Muscle layer of duodenum (tissue), 2 donors: Measurements from ENCODE around the gene SLC35F5.
"Not testable (repeated sequence)": the region's sequence is repeated elsewhere in the genome, so short reads cannot be mapped to it uniquely, and the experiment has no call there.

ENCODE experiments used
- H3K27ac ChIP-seq: one replicate; pipeline ENCODE4 v1.7.0; 2013; ENCODE audit warnings: mild to moderate bottlenecking, low read length
- H3K27me3 ChIP-seq: one replicate; pipeline ENCODE4 v1.7.0; 2013; ENCODE audit warnings: low read depth, mild to moderate bottlenecking, control low read depth, low read length
- H3K36me3 ChIP-seq, 2 donors: one replicate each; pipeline ENCODE4 v1.7.0; 2013; ENCODE audit warnings: low read length in 2 of 2, control low read depth in 1 of 2, mild to moderate bottlenecking in 1 of 2; ENCODE audit not compliant: insufficient read depth in 2 of 2, control insufficient read depth in 1 of 2
- H3K4me1 ChIP-seq, 2 donors: one replicate each; pipeline ENCODE4 v1.7.0; 2013; ENCODE audit warnings: low read length in 2 of 2, mild to moderate bottlenecking in 2 of 2, control low read depth in 1 of 2, moderate library complexity in 1 of 2; ENCODE audit not compliant: insufficient read depth in 2 of 2, control insufficient read depth in 1 of 2
- H3K4me3 ChIP-seq, 2 donors: one replicate each; pipeline ENCODE4 v1.7.0; 2013; ENCODE audit warnings: low read length in 2 of 2, low read depth in 1 of 2, mild to moderate bottlenecking in 1 of 2
- H3K9me3 ChIP-seq, 2 donors: one replicate each; pipeline ENCODE4 v1.7.0; 2013; ENCODE audit warnings: low read length in 2 of 2, control low read depth in 1 of 2, mild to moderate bottlenecking in 1 of 2; ENCODE audit not compliant: control insufficient read depth in 1 of 2
- donor health status: healthy.

The SLC35F5 gene

DNA sequence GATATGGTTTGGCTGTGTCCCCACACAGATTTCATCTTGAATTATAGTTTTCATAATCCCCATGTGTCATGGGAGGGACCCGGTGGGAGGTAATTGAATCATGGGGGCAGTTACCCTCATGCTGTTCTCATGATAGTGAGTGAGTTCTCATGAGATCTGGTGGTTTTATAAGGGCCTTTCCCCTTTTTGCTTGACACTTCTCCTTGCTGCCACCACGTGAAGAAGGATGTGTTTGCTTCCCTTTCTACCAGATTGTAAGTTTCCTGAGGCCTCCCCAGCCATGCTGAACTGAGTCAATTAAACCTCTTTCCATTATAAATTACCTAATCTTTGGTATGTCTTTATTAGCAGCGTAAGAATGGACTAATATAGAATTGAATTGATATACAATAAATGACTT is 65.6 kb downstream of the SLC35F5 start:
- not testable (repeated sequence) for H3K4me1 ChIP-seq, H3K27ac ChIP-seq, H3K9me3 ChIP-seq, H3K4me3 ChIP-seq, H3K27me3 ChIP-seq, H3K36me3 ChIP-seq

DNA sequence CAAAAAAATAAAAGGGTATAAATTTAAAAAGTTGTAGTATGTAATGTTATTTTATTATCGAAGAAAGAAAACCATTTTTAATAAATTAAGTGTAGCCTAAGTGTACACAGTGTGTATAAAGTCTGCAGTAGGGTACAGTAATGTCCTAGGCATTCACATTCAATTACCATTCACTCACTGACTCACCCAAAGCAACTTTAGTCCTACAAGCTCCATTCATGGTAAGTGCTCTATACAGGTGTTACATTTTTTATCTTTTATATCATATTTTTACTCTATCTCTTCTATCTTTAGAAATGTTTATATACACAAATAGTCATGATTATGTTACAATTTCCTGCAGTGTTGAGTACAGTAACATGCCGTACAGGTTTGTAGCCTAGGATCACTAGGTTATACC is 69.9 kb downstream of the SLC35F5 start:
- H3K4me3 ChIP-seq, result no peak overlapping the region

DNA sequence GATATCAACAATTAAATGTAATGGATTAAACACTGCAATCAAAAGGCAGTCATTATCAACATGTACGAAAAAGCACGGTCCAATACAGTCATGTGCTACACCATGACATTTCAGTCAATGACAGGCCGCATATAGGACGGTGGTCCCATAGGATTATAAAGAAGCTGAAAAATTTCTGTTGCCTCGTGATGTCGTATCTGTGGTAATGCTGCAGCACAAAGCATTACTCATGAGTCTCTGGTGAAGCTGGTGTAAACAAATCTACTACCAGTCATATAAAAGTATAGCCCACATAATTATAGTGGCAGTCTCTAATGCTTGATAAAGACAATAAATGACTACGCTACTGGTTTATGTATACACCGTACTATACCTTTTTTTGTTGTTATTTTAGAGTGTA is 71.0 kb downstream of the SLC35F5 start:
- no peaks in the 10 kb centered on the region for H3K27me3 ChIP-seq
- H3K4me3 ChIP-seq, result no peak overlapping the region
- no peaks in the 10 kb centered on the region for H3K36me3 ChIP-seq
- no peaks in the 10 kb centered on the region for H3K4me1 ChIP-seq
- H3K9me3 ChIP-seq, result no peaks in the 10 kb centered on the region
- no peak overlapping the region for H3K27ac ChIP-seq

More for the DNA sequence above, 69.9 kb downstream of the SLC35F5 start:
- Histone ChIP-seq H3K9me3 (no peaks in the 10 kb centered on the region), H3K27me3 (no peaks in the 10 kb centered on the region), H3K27ac (no peak overlapping the region), H3K36me3 (no peaks in the 10 kb centered on the region), H3K4me1 (no peaks in the 10 kb centered on the region)

DNA sequence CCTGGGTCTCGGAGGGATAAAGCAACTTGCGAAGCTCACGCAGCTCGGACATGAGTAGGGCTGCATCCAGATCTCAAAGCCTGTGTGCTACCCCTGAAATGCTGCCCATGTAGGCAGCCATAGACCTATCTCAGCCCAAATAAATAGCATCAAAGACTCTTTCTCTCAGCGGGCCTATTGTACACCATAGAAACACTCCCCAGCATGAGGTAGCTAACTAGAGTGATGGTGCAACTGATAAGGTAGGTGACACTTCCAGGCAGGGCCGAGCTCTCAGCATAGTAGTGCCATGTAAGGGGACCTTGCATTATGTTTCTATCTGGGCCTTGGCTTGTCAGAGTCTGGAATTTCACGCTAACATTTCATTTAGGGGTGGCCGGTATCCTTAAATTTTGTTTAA is 77.0 kb downstream of the SLC35F5 start:
- Histone ChIP-seq H3K4me3 (no peak overlapping the region), H3K4me1 (no peaks in the 10 kb centered on the region), H3K9me3 (no peaks in the 10 kb centered on the region), H3K36me3 (no peaks in the 10 kb centered on the region), H3K27ac (no peak overlapping the region), H3K27me3 (no peaks in the 10 kb centered on the region)

DNA sequence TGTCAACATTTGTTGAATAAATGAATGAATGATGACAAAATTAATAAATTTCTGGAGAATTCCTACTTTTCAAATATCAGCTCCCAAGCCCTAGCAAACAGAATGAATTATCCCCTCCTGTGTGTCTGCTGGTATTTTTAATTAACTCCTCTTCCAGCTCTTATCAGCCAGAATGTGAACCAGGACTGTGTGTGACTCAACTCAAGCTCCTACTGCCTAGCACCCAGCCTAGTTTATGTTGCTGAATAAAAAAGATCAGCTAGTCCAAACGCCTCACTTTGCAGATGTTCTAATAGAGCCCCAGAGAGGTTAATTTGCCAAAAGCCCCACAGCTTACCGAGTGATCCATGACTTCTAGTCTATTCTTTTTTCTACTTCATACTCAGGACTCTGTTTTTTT is 79.1 kb downstream of the SLC35F5 start:
- no peak overlapping the region for H3K4me3 ChIP-seq
- no peaks in the 10 kb centered on the region for H3K9me3 ChIP-seq
- no peaks in the 10 kb centered on the region for H3K4me1 ChIP-seq
- H3K27me3 ChIP-seq, result no peaks in the 10 kb centered on the region
- no peak overlapping the region for H3K27ac ChIP-seq
- no peaks in the 10 kb centered on the region for H3K36me3 ChIP-seq

DNA sequence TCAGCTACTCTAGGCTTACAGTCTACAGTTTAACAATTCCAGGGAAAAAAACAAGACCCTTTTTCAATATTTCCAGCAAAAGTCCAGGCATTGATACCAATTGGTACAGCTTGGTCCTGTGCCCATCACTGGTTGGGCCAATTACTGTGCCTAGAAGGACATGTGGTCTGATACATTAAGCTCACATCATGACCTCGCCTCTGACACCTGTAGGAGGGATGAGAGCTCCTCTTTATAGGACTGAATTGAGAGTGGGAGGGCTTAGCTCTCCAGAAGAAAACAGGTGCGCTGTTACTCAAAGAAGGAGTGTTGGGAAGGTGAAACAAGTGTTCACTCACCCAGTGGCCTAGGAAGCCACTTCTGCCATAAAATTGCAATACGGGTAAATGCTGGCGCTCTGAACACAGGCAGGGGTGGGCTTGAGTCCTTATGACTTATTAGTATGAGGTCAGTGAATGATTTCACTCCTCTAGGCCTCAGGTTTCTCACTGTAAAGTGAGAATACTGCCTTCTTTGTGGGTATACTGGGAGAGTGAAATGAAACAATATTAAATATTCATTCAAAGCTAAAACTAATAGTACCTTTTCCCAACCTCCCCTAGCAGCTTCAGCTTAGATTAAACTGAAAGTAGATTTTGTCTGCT is 79.7 kb downstream of the SLC35F5 start:
- Histone ChIP-seq H3K9me3 (no peaks in the 10 kb centered on the region), H3K27me3 (no peaks in the 10 kb centered on the region), H3K27ac (no peak overlapping the region), H3K36me3 (no peaks in the 10 kb centered on the region), H3K4me3 (no peak overlapping the region), H3K4me1 (no peaks in the 10 kb centered on the region)

DNA sequence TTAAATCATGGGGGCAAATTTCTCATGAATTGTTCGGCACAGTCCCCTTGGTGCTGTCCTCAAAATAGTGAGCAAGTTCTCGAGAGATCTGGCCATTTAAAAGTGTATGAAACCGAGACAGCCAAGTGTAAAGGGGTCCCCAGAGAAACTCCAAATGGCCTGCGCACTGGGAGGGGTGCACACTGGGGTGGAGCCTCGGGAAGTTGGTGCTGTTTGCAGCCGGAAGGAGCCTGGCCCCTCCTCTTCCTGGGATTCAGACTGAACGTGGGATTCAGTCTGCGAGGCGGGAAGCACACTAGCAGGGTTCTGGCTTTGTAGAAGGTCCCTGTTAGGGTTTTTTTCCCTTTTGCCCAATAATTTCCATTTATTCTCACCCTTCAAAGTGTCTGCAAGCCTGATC is 80.6 kb downstream of the SLC35F5 start:
- Histone ChIP-seq H3K4me1 (no peaks in the 10 kb centered on the region), H3K27me3 (no peaks in the 10 kb centered on the region), H3K27ac (no peak overlapping the region), H3K4me3 (no peak overlapping the region), H3K9me3 (no peaks in the 10 kb centered on the region), H3K36me3 (no peaks in the 10 kb centered on the region)

DNA sequence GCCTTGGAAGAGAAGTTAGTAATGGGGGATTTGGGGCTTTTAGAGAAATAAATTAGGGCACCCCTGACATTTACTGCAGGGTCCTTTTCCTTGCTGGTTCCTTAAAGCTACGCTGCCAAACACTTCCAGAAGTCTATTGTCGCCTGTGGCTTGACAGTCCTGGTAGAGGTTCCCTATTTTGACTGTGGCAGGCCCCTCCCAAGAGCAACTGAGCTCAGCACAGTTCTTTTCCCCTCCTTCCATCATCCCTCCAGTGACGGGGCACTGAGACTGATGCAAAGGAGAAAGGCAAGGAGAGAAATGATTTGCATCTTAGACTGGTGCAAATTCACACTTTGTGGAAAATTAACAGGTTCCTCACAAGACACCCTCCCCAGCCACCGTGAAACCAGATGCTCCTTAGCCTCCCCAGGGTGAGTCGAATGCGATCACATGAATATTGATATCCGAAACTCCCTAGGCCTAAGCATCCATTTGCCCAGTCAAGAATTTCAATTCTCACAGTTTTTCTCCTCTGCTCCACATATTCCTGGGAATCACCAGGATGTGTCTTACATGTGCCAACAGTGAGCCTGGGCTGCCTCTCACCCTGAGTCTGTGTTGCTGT is 84.0 kb downstream of the SLC35F5 start:
- Histone ChIP-seq H3K27me3 (no peaks in the 10 kb centered on the region), H3K4me3 (no peak overlapping the region), H3K36me3 (no peaks in the 10 kb centered on the region), H3K9me3 (no peaks in the 10 kb centered on the region), H3K4me1 (no peaks in the 10 kb centered on the region), H3K27ac (no peak overlapping the region)

DNA sequence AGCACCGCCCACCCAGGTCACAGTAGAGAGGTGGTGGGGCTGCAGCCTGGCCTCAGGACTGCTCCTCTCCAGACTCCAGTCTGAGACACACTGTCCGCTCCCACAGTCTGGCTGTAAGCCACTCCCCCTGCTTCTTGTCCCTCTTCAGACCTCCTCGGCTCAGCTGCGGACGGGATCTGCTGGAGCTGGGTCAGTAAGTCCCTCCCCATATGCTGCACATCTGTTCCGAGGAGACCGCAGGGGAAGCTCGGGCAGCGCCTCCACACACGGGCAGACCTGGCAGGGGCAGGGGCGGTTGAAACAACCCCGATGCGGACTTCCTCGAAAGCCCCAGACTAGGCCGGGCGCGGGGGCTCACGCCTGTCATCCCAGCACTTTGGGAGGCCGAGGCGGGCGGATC is 87.4 kb downstream of the SLC35F5 start:
- H3K27me3 ChIP-seq, H3K9me3 ChIP-seq, H3K36me3 ChIP-seq, H3K4me3 ChIP-seq, H3K27ac ChIP-seq, H3K4me1 ChIP-seq: not testable (repeated sequence)

DNA sequence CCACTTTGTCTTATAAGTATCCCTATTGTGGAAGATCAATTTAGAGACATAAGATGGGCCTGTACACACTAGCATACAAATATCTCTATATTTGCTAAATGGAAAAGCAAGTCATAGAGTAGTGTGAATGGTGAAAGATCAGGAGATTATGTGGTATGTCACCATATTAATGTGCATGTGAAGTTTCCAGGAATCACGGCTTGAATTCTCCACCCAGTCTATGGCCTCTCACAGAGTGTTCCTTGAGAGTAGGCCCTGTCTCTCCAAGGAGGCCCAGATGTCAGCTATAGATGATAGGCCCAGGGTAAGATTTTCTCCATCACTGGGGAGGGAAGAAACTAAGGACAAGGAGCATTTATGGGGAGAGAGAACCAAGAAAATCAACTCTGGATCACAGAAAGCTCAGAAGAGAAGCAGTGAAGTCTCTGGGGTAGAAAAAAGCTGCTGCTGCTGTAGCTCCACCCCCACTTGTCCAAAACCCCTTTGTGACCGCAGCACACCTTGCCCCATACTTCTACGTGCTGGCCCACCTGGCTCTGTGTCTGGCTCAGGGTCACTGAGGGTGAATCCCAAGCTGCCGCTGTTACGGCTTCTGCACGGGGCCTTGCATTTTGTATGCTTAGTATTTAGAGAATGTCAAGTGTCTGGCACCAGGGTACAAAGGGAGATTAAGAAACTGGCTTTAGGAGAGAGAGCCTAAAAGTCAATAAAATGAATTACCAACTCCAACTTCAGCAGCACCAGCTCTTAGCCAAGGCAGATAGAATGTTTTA is 91.5 kb downstream of the SLC35F5 start:
- not testable (repeated sequence) for H3K36me3 ChIP-seq, H3K27me3 ChIP-seq, H3K4me1 ChIP-seq, H3K4me3 ChIP-seq, H3K9me3 ChIP-seq, H3K27ac ChIP-seq

DNA sequence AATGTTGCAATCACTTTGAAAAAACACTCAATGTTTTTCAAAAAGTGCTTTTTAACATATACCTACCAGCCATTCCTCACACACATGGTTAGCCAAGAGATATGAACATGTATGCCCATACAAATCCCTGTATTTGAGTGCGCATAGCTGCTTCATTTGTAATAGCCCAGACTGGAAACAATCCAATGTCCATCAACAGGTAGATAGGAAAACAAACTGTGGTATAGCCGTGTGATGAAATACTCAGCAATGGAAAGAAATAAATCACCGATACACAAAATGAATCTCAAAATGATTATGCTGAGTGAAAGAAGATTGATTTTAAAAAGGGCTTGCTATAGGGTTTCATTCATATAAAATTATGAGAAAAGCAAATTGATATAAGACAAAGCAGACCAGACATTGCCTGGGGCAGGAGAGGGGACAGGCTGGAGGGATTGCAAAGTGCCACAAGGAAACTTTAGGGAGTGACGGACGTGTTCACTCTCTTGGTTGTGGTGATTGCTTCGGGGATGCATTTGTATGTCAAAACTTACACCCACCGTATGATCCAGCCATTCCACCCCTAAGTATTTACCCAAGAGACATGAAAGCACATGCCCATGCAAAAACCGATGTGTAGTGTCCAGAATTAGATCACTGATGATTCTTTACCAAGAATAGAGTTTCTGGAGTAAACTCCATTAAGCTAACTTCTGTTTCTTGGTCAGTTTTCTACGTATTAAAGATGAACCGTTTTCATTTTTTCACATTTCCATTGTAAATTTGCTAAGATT is 93.0 kb downstream of the SLC35F5 start:
- H3K9me3 ChIP-seq, H3K27me3 ChIP-seq, H3K27ac ChIP-seq, H3K36me3 ChIP-seq, H3K4me1 ChIP-seq, H3K4me3 ChIP-seq: not testable (repeated sequence)
